Natural killer cell treated with Interleukin-12 subunit alpha and Interleukin-12 subunit beta and Interleukin-15 and Interleukin-18, amount 100 ng/mL, for 72 hours (primary cell): ENCODE measurements around the gene NRXN3. TPM values are rescaled to one million over a fixed set of nuclear protein-coding genes. Genes with fewer than 3 reads are reported as not detected.
"Not testable (repeated sequence)": the region's sequence is repeated elsewhere in the genome, so short reads cannot be mapped to it uniquely, and the experiment has no call there.

Experiments
- ATAC-seq, 2 donors: fragments of 150-1000 bp; cut with Tn5 transposase in 1 of 2; sonication (Bioruptor Pico), chemical (Tn5 transposase) in 1 of 2; 2 replicates each; pipeline ENCODE4 v1.10.0; 2021
- DNase-seq: peaks from one replicate; pipeline ENCODE4 v3.0.0; 2022; ENCODE audit warnings: low spot score
- H3K27ac Mint-ChIP-seq, 2 donors: 1 replicate in 1 of 2; 2 replicates in 1 of 2; pipeline ENCODE4 v1.8.0; 2022; ENCODE audit warnings: mixed read lengths in 2 of 2, mild to moderate bottlenecking in 1 of 2, moderate library complexity in 1 of 2
- H3K27me3 Mint-ChIP-seq, 2 donors: 1 replicate in 1 of 2; 2 replicates in 1 of 2; pipeline ENCODE4 v1.8.0; 2022; ENCODE audit warnings: mixed read lengths in 2 of 2
- H3K36me3 Mint-ChIP-seq: one replicate; pipeline ENCODE4 v1.8.0; 2022; ENCODE audit warnings: mixed read lengths
- H3K4me1 Mint-ChIP-seq, 2 donors: 1 replicate in 1 of 2; 2 replicates in 1 of 2; pipeline ENCODE4 v1.8.0; 2022; ENCODE audit warnings: low read depth in 2 of 2, mixed read lengths in 2 of 2, mild to moderate bottlenecking in 1 of 2
- H3K4me3 Mint-ChIP-seq: one replicate; pipeline ENCODE4 v1.8.0; 2022; ENCODE audit warnings: mixed read lengths
- H3K9me3 Mint-ChIP-seq: 2 replicates; pipeline ENCODE4 v1.8.0; 2022; ENCODE audit warnings: mixed read lengths
- total RNA-seq, 2 donors: library from RNA; stranded (reverse); gene quantifications; one replicate each; pipeline ENCODE4 v1.2.3, GENCODE V29; 2022

The NRXN3 gene
- total RNA-seq, 2 donors from 2014 or later = not detected

DNA sequence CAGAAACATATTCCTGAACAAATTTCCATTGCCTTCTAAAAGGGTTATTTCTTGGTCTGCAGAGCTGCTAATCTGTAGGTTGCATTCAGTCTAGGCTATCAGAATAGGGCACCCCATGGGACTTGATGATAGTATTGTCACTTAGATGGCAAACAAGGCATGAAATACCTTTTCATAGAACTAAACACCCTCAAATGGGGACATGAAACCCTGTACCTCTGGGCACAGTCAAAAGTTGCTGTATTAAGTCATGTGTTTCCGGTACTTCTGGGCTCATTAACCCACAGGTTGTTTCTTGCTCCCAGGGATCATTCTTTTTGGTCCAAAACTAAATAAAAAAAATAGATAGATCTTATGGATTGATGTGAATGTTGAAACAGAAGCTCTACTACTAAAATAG is 930.4 kb downstream of the NRXN3 start:
- DNase-seq (no peak), ATAC-seq (no peak)
- Mint-ChIP-seq H3K27me3 (no peaks in the 10 kb centered on the region), H3K4me1 (no peaks in the 10 kb centered on the region), H3K4me3 (no peak overlapping the region), H3K27ac (no peak overlapping the region), H3K36me3 (no peaks in the 10 kb centered on the region), H3K9me3 (peaks cover 16% of the 10 kb centered on the region)

DNA sequence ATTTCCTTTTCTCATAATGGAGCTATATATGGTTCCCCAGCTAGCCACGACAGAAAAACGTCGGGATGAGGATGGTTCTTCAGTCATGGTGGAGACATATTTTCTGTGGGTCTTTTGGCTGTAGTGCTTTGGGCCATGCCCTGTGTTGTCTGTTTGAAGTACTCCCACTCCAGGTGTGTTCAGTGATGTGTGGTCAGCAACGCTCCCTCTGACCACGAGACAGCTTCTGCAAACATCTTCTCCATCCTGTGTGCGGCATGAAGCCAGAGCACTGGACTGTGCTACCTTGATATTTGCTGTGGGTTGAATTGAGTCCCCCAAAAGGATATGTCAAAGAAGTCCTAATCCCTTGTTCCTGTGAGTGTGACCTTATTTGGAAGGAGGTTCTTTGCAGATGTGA is 931.2 kb downstream of the NRXN3 start:
- no peaks in the 10 kb centered on the region for H3K36me3 Mint-ChIP-seq
- no peaks in the 10 kb centered on the region for H3K4me1 Mint-ChIP-seq
- H3K27ac Mint-ChIP-seq = no peak overlapping the region
- H3K9me3 Mint-ChIP-seq = peaks cover 21% of the 10 kb centered on the region
- no peak overlapping the region for H3K4me3 Mint-ChIP-seq
- H3K27me3 Mint-ChIP-seq = no peaks in the 10 kb centered on the region
- DNase-seq (no peak), ATAC-seq (no peak)

DNA sequence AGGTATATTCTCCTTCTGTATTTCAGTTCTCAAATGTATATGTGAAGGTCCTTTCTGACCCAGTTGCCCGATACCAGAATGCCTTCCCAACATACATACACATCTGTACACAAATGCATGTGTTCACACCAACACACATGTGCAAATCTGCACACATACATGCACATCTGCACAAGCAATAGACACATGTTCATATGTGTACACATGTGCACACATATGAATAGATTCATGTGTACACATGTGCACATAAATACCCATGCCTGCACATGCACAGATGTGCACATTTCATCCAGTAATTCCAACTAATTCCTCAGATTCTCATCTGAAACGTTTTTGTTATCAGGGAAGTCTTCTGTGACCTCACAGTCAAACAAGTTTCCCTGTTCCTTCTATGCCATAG is 933.6 kb downstream of the NRXN3 start:
- H3K27me3 Mint-ChIP-seq = no peaks in the 10 kb centered on the region
- H3K27ac Mint-ChIP-seq = no peak overlapping the region
- no peaks in the 10 kb centered on the region for H3K4me1 Mint-ChIP-seq
- DNase-seq (no peak), ATAC-seq (no peak)
- no peaks in the 10 kb centered on the region for H3K36me3 Mint-ChIP-seq
- peaks cover 26% of the 10 kb centered on the region for H3K9me3 Mint-ChIP-seq
- H3K4me3 Mint-ChIP-seq = no peak overlapping the region

DNA sequence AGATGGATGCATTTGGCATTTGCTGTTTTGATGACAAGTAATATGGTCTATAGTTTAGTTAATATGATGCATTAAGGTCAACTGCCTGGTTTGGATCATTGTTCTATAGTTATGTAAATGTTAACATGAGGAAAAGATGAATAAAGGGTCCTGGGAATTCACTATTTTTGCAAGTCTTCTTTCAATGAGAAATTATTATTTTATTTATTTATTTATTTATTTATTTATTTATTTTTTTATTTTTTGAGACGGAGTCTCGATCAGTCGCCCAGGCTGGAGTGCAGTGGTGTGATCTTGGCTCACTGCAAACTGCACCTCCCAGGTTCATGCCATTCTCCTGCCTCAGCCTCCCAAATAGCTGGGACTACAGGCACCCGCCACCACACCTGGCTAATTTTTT is 940.4 kb downstream of the NRXN3 start:
- H3K27me3 Mint-ChIP-seq, H3K36me3 Mint-ChIP-seq, H3K4me3 Mint-ChIP-seq, H3K27ac Mint-ChIP-seq, H3K4me1 Mint-ChIP-seq, DNase-seq, ATAC-seq: not testable (repeated sequence)
- H3K9me3 Mint-ChIP-seq = peaks cover 12% of the 10 kb centered on the region

DNA sequence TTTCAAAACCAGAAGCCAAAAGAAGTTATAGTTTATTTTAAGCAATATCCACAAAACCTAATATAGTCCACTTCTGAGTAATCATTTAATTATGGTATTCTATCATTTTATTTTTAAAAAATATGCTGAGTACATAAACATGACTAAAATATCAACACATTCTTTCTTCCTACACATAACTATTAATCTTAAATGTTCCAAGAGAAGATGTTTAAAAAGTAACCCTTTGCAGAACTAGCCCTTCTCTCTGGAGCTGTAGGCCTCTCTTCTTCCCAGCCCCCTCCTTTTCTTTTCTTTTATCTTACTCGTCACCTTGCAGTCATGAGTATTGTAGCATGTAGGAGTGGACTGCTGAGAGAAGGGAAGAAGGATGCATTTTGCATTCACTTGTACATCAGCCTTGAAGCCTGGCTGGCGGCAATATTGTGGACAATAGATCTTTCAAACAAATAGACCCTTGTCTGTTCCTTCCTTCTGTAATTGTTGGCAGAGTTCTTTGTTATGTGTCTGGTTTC is 941.9 kb downstream of the NRXN3 start:
- no peak for ATAC-seq
- H3K4me3 Mint-ChIP-seq = no peak overlapping the region
- peaks cover 7% of the 10 kb centered on the region for H3K9me3 Mint-ChIP-seq
- no peak overlapping the region for H3K27ac Mint-ChIP-seq
- H3K4me1 Mint-ChIP-seq = no peaks in the 10 kb centered on the region
- DNase-seq = no peak
- no peaks in the 10 kb centered on the region for H3K27me3 Mint-ChIP-seq
- H3K36me3 Mint-ChIP-seq = no peaks in the 10 kb centered on the region

DNA sequence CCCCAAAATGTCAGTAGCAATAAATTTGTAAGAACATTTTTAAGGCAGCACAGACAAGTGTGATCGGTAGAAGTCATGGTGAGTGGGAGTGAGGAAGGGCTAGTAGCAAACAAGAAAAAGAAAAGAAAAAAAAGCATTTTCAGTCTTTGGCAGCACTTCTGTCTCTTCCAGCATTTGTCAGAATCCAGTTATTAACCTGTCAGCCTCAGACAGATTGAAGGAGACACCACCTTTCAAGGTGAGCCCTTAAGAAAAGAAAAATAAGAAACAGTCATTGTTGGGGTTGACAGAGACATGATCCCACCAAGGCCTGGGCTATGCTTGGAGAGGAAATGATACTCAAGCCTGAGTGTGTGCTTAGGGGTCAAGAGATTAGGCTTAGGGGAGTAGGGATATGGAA is 947.4 kb downstream of the NRXN3 start:
- Mint-ChIP-seq H3K4me1 (no peaks in the 10 kb centered on the region), H3K9me3 (peaks cover 5% of the 10 kb centered on the region), H3K27me3 (no peaks in the 10 kb centered on the region), H3K36me3 (no peaks in the 10 kb centered on the region), H3K27ac (no peak overlapping the region), H3K4me3 (no peak overlapping the region)
- DNase-seq = no peak
- no peak for ATAC-seq

DNA sequence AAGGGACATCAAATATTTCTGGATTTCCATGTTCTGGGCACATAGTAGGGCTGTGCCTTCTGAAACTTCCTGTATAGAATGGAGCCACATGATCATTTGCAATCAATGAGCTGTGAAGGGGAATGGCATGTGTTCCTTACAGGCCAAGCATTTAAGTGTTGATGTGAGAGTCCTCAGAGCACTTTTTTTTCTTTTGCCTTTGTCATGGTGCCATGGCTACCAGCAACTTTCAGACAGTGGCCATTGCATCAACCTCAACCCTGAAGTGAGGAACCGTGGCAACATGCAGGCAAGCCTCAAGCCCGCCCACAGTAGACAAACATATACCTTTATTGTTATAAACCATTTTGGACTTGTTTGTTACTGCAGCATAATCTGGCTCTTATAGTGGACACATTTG is 948.1 kb downstream of the NRXN3 start:
- Mint-ChIP-seq H3K27ac (no peak overlapping the region), H3K4me1 (no peaks in the 10 kb centered on the region), H3K36me3 (no peaks in the 10 kb centered on the region), H3K27me3 (no peaks in the 10 kb centered on the region), H3K9me3 (peaks cover 3% of the 10 kb centered on the region), H3K4me3 (no peak overlapping the region)
- no peak for ATAC-seq
- DNase-seq = no peak

DNA sequence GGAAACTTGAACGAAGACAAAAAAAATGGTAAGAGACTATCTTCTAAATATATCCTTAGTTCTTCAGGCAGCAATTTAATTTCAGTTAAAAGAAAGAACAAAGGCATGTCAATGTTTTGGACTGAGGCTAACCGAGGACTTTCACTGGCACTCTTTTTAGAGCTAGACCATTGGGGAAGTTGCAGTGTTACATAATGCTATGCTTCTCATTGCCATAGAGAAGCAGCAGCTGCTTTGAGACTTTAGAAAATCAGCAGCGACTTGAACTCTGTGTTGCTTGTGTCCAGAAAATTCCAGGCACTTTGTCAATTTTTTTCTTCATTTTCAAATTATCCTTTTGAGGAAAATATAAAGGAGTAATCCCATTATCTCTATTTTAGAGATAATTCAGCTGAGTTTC is 964.2 kb downstream of the NRXN3 start:
- no peak overlapping the region for H3K4me3 Mint-ChIP-seq
- DNase-seq (no peak), ATAC-seq (no peak)
- no peaks in the 10 kb centered on the region for H3K36me3 Mint-ChIP-seq
- no peaks in the 10 kb centered on the region for H3K4me1 Mint-ChIP-seq
- H3K27me3 Mint-ChIP-seq = no peaks in the 10 kb centered on the region
- H3K9me3 Mint-ChIP-seq = peaks cover 11% of the 10 kb centered on the region
- no peak overlapping the region for H3K27ac Mint-ChIP-seq

DNA sequence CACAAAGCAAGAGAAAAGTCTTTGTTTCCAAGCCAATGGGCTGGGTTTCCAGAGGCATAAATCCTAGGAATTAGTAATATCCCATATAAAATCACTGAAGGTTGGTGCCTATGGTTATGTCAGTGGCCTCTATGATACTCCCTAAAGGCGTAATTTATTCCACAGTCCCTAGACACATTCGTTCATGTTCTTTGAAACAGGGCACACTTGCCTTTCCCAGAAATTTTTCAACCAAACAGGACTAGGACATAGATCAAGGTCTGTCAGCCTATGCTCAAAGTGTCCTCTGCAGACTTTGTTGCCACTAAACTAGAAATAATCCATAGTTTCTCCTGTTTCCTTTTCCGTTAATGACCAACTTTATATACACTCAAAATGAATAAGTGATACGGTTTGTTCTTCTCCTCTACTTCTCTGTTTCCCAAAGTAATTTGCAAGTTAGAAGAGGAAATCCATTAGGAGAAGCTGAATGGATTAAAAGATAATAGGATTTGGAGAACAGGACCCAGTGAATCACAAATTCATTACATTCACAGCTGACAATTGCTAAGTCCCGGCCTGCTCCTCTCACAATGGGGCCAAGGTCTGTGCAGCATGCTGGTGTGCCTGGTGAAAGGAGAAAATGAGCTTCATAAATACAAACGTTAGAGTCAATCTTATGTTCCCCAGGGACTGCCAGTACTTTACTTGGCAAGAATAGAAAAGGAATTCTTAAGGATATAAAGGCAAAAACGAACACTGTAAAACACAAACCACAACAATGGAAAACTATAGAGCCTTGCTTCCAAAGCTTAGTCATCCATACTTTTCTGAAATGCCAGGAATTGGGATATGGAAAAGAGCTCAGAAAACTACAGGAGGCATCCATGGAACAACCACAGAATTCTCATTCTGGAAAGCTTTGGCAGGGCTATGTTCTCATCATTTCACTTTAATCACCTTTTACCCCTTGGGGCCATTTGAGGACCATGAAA is 966.2 kb downstream of the NRXN3 start:
- Mint-ChIP-seq H3K27ac (no peak overlapping the region), H3K36me3 (no peaks in the 10 kb centered on the region), H3K4me1 (no peaks in the 10 kb centered on the region), H3K9me3 (peaks cover 8% of the 10 kb centered on the region), H3K27me3 (no peaks in the 10 kb centered on the region), H3K4me3 (no peak overlapping the region)
- DNase-seq = no peak
- ATAC-seq = no peak

DNA sequence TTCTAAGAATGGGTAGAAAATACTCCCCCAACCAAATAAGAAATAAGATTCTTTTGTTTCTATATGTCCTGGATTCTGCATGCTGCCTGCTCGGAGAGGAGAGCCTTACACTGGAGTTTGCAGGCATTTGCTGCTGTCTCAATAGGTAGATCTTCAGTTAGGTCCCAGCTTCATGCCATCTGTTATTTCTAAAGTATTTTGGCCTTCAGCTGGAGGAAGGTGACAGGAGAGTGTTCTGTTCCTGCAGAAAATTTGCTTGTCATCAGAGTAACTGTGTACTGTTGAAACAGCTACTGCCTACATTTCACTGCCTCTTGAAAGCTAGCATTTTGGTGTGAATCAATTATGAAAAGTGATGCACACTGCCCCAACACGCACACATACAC is 966.9 kb downstream of the NRXN3 start:
- DNase-seq (no peak), ATAC-seq (no peak)
- no peaks in the 10 kb centered on the region for H3K4me1 Mint-ChIP-seq
- no peak overlapping the region for H3K4me3 Mint-ChIP-seq
- no peaks in the 10 kb centered on the region for H3K27me3 Mint-ChIP-seq
- peaks cover 8% of the 10 kb centered on the region for H3K9me3 Mint-ChIP-seq
- no peak overlapping the region for H3K27ac Mint-ChIP-seq
- H3K36me3 Mint-ChIP-seq = no peaks in the 10 kb centered on the region

DNA sequence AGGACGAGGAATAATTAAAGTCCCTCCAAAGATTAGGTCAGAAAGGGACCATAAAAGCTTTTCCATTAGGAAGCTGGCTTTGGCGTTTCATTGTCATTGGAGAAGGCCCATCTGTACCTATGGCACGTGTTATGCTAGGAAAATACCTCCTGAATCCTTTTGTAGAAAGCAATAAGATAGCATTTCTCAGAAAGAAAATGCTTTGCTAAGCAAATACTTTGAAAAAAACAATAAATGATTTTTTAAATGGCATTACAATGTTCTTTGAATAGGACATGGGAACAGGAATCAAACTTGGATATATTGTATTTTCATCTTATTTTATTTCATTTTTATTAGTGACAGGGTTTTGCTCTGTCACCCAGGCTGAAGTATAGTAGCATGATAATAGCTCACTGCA is 967.7 kb downstream of the NRXN3 start:
- no peaks in the 10 kb centered on the region for H3K4me1 Mint-ChIP-seq

DNA sequence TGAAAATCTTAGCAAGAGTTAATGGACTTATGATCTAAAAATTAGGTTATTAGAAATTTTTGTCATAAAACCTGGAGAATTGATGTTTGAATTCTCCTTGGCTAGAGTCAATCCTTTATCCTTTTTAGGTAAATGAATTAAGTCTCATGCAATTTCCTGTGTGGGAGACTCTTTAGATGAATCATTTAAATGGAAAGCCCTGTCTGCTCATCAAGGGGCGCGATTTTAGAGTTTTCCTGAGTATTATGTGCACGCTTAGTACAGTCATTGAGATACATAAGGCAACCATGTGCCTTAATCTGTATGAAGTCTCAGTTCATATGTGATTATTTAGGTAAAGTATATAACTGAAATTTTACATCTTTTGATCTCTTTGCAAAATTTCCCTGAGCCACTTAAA is 974.7 kb downstream of the NRXN3 start:
- ATAC-seq = no peak

More for the DNA sequence above, 967.7 kb downstream of the NRXN3 start:
- no peak for ATAC-seq
- Mint-ChIP-seq H3K4me3 (no peak overlapping the region), H3K27ac (no peak overlapping the region), H3K36me3 (no peaks in the 10 kb centered on the region), H3K27me3 (no peaks in the 10 kb centered on the region), H3K9me3 (peaks cover 8% of the 10 kb centered on the region)
- no peak for DNase-seq

DNA sequence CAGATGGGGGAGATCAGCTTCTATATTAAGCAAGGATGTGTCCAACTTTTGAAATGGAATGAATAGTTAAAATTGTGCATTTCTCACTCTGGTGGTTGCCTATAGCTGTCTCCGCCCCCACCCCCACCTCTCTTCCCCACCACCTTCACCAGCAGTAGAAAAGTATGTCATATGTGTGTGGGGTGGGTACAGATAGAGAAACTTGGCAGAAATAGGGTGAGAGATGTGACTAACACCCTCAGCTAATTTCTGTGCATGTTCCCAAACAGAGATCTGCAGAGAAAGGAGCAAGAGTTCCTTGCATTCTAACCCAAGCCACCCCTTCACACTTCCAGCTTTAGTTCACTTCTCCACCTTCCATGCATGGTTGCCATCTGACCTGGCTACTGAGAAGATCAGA is 980.1 kb downstream of the NRXN3 start:
- Mint-ChIP-seq H3K4me1 (no peaks in the 10 kb centered on the region), H3K27ac (no peak overlapping the region), H3K36me3 (no peaks in the 10 kb centered on the region), H3K27me3 (no peaks in the 10 kb centered on the region), H3K9me3 (peaks cover 14% of the 10 kb centered on the region), H3K4me3 (no peak overlapping the region)
- no peak for ATAC-seq
- DNase-seq = no peak

More for the DNA sequence above, 974.7 kb downstream of the NRXN3 start:
- H3K27me3 Mint-ChIP-seq = no peaks in the 10 kb centered on the region
- DNase-seq = no peak
- no peaks in the 10 kb centered on the region for H3K36me3 Mint-ChIP-seq
- no peak overlapping the region for H3K27ac Mint-ChIP-seq
- no peaks in the 10 kb centered on the region for H3K4me1 Mint-ChIP-seq
- H3K9me3 Mint-ChIP-seq = peaks cover 12% of the 10 kb centered on the region
- no peak overlapping the region for H3K4me3 Mint-ChIP-seq

DNA sequence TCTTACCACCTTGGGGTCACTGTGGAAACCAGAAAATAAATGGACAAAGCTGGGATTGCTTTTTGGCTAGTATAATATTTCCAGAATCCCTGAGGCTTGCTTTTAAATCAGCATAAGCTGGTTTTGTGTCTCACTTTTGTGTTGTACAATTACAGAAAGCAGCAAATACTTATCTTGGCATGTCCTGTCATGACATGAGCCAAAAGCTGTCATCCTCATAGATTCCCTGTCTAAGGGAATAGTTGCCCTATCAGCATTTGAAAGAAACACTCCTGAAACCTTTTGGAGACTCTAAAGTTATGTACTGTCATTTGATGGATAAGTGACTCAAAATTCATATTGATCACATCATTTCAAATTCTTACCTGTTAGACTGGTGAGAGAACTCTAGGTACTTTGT is 987.2 kb downstream of the NRXN3 start:
- Mint-ChIP-seq H3K27me3 (no peaks in the 10 kb centered on the region), H3K4me3 (no peak overlapping the region), H3K27ac (no peak overlapping the region), H3K9me3 (peaks cover 3% of the 10 kb centered on the region), H3K36me3 (no peaks in the 10 kb centered on the region), H3K4me1 (no peaks in the 10 kb centered on the region)
- ATAC-seq (no peak), DNase-seq (no peak)
